Vagina (tissue), 2 donors: ENCODE results near the gene MPG. TPM values are rescaled to one million over a fixed set of nuclear protein-coding genes. Genes with fewer than 3 reads are reported as not detected.

Experiments used
- DNase-seq, 2 donors: peaks; one replicate each; pipeline ENCODE4 v3.0.0-alpha.2; 2017; ENCODE audit errors: extremely low spot score in 2 of 2
- H3K27ac ChIP-seq: fragments of 200-600 bp; sonication (generic); one replicate; pipeline ENCODE4 v1.5.1; 2019
- H3K27me3 ChIP-seq: fragments of 200-600 bp; sonication (generic); one replicate; pipeline ENCODE4 v1.5.1; 2019
- H3K36me3 ChIP-seq, 2 donors: fragments of 200-600 bp; sonication (generic); one replicate each; pipeline ENCODE4 v1.5.1; 2017 to 2019
- H3K4me1 ChIP-seq: fragments of 200-600 bp; sonication (generic); one replicate; pipeline ENCODE4 v1.5.1; 2019
- H3K4me3 ChIP-seq, 2 donors: fragments of 200-600 bp; sonication (generic); 1 replicate in 1 of 2; 2 replicates in 1 of 2; pipeline ENCODE4 v1.5.1; 2016 to 2019
- H3K9me3 ChIP-seq: fragments of 200-600 bp; sonication (generic); one replicate; pipeline ENCODE4 v1.5.1; 2019
- POLR2A ChIP-seq, 2 donors: fragments of 450-650 bp; IDR thresholded peaks; one replicate each; pipeline ENCODE4 v1.6.1; 2017; ENCODE audit warnings: antibody characterized with exemption in 2 of 2, mild to moderate bottlenecking in 2 of 2, moderate library complexity in 2 of 2
- POLR2AphosphoS5 ChIP-seq, 2 donors: sonication (generic); formaldehyde crosslinking; IDR thresholded peaks; one replicate each; pipeline ENCODE4 v1.9.0; 2017; ENCODE audit warnings: antibody characterized with exemption in 2 of 2, mild to moderate bottlenecking in 2 of 2, low read depth in 1 of 2; ENCODE audit not compliant: insufficient read depth in 1 of 2
- intact Hi-C: fragments of 100-400 bp; cut with DNase I; formaldehyde crosslinking; loops from one replicate; pipeline ENCODE4 v1.15.1; 2023
- total RNA-seq: library from RNA; depleted of rRNA; stranded (reverse); fragments of >200 nt; gene quantifications from one replicate; pipeline ENCODE4 v1.2.3, GENCODE V29; 2016
- TF ChIP-seq, protein P1 (sequence below), 3 experiments: fragments of 450-650 bp in 2 of 3; fragments of 200-600 bp in 1 of 3; sonication (generic) in 1 of 3; IDR thresholded peaks; one replicate each; pipeline ENCODE4 v1.5.1; 2017 to 2019; ENCODE audit warnings: antibody characterized with exemption in 3 of 3, mild to moderate bottlenecking in 2 of 3, moderate library complexity in 2 of 3

MPG gene
- total RNA-seq, 1 donor from 2014 or later, result 124 TPM

DNA sequence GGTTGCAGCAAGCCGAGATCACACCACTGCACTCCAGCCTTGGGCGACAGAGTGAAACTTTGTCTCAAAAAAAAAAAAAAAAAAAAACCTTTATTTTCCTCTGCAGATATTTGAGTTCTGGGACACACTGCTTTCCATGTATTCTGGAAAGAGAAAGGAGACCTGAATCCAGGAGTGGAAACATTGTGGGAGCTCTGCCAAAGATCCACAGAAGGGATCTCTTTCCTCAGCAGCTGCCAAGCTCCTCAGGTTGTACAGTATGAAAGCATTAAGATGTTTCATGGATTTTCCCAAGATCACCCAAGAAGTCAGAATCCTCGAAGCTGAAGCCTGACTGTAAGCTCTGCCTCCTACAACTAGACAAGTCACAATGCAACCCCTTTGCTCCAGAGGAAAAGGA, 47.0 kb downstream of the MPG start:
- H3K27ac ChIP-seq, result no peak overlapping the region
- no peak for TF ChIP-seq POLR2A (IDR thresholded peaks at IDR 0.05)
- TF ChIP-seq, protein P1, sequence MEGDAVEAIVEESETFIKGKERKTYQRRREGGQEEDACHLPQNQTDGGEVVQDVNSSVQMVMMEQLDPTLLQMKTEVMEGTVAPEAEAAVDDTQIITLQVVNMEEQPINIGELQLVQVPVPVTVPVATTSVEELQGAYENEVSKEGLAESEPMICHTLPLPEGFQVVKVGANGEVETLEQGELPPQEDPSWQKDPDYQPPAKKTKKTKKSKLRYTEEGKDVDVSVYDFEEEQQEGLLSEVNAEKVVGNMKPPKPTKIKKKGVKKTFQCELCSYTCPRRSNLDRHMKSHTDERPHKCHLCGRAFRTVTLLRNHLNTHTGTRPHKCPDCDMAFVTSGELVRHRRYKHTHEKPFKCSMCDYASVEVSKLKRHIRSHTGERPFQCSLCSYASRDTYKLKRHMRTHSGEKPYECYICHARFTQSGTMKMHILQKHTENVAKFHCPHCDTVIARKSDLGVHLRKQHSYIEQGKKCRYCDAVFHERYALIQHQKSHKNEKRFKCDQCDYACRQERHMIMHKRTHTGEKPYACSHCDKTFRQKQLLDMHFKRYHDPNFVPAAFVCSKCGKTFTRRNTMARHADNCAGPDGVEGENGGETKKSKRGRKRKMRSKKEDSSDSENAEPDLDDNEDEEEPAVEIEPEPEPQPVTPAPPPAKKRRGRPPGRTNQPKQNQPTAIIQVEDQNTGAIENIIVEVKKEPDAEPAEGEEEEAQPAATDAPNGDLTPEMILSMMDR (IDR thresholded peaks at IDR 0.05), result no peak
- TF ChIP-seq POLR2AphosphoS5 (IDR thresholded peaks at IDR 0.05; ENCODE audit: insufficient read depth in 1 of 2, low read depth in 1 of 2), result no peak
- H3K9me3 ChIP-seq, result no peaks in the 10 kb centered on the region
- no peak for DNase-seq
- no peaks in the 10 kb centered on the region for H3K27me3 ChIP-seq
- no peaks in the 10 kb centered on the region for H3K36me3 ChIP-seq
- no peaks in the 10 kb centered on the region for H3K4me1 ChIP-seq
- intact Hi-C loops, result no loop called here
- no peak overlapping the region for H3K4me3 ChIP-seq

- Histone ChIP-seq H3K9me3 (no peaks in the 10 kb centered on the region), H3K27me3 (no peaks in the 10 kb centered on the region), H3K4me1 (no peaks in the 10 kb centered on the region), H3K4me3 (no peak overlapping the region), H3K36me3 (no peaks in the 10 kb centered on the region), H3K27ac (no peak overlapping the region)
- TF ChIP-seq POLR2A (IDR thresholded peaks at IDR 0.05), result no peak
- TF ChIP-seq POLR2AphosphoS5 (IDR thresholded peaks at IDR 0.05; ENCODE audit: insufficient read depth in 1 of 2, low read depth in 1 of 2), result no peak
- TF ChIP-seq, protein P1 (IDR thresholded peaks at IDR 0.05), result no peak
- intact Hi-C loops, result no loop called here
- no peak for DNase-seq
These were observed 51.0 kb downstream of the MPG start for GRCh38 chr16:129075-129474.

DNA sequence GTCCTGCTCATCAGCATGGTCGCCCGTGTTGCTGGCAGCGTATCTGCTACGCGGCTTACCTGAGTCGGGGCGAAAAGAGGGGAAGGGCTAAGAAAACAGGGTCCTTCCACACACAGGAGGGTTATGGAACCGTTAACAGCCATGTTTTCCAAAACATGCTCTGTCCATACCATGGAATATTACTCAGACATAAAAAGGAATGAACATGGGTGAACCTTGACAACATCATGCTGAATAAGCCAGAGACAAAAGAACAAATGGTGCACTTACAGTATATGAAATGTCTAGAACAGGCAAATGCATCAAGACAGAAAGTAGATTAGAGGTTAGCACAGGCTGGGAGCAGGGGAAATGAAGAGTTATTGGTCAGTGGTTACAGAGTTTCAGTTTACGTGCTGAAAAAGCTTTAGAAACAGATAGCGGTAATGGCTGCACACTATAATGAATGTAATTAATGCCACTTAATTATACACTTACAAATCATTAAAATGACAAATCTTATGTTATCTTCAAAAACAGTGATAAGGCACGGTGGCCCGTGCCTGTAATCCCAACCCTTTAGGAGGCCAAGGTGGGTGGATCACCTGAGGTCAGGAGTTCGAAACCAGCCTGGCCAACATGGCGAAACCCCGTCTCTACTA, 52.6 kb downstream of the MPG start:
- Histone ChIP-seq H3K4me3 (no peak overlapping the region), H3K27ac (no peak overlapping the region), H3K27me3 (no peaks in the 10 kb centered on the region), H3K36me3 (no peaks in the 10 kb centered on the region), H3K9me3 (no peaks in the 10 kb centered on the region), H3K4me1 (peaks cover 6% of the 10 kb centered on the region)
- intact Hi-C loops, result no loop called here
- TF ChIP-seq POLR2A (IDR thresholded peaks at IDR 0.05) (no peak), POLR2AphosphoS5 (IDR thresholded peaks at IDR 0.05; ENCODE audit: insufficient read depth in 1 of 2, low read depth in 1 of 2) (no peak)
- TF ChIP-seq, protein P1 (IDR thresholded peaks at IDR 0.05), result no peak
- DNase-seq, result no peak

DNA sequence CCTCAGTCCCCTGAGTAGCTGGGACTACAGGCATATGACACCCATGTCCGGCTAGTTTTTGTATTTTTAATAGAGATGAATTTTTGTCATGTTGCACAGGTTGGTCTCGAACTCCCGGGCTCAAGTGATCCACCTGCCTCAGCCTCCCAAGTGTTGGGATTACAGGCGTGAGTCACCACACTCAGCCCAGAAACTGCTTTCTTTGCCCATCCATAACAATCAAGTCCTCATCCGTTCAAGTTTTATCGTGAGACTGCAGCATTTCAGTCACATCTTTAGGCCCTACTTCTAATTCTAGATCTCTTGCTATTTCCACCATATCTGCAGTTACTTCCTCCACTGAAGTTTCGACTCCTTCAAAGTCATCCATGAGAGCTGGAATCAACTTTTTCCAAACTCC, 54.1 kb downstream of the MPG start:
- Histone ChIP-seq H3K9me3 (no peaks in the 10 kb centered on the region), H3K4me3 (no peak overlapping the region), H3K27me3 (no peaks in the 10 kb centered on the region), H3K36me3 (no peaks in the 10 kb centered on the region), H3K27ac (no peak overlapping the region), H3K4me1 (peaks cover 15% of the 10 kb centered on the region)
- TF ChIP-seq, protein P1 (IDR thresholded peaks at IDR 0.05), result no peak
- no peak for TF ChIP-seq POLR2A (IDR thresholded peaks at IDR 0.05)
- intact Hi-C loops, result no loop called here
- DNase-seq, result no peak

GRCh38 chr16:133716-134115, 55.7 kb downstream of the MPG start:
- intact Hi-C loops, result no loop called here
- Histone ChIP-seq H3K36me3 (no peaks in the 10 kb centered on the region), H3K27ac (no peak overlapping the region), H3K4me1 (peaks cover 24% of the 10 kb centered on the region), H3K4me3 (no peak overlapping the region), H3K27me3 (no peaks in the 10 kb centered on the region), H3K9me3 (no peaks in the 10 kb centered on the region)
- TF ChIP-seq POLR2AphosphoS5 (IDR thresholded peaks at IDR 0.05; ENCODE audit: insufficient read depth in 1 of 2, low read depth in 1 of 2) (no peak), POLR2A (IDR thresholded peaks at IDR 0.05) (no peak)
- TF ChIP-seq, protein P1 (IDR thresholded peaks at IDR 0.05), result no peak
- DNase-seq, result no peak
